HCT116 (cell line): ENCODE results near the gene CCSER1. TPM values are rescaled to one million over a fixed set of nuclear protein-coding genes. Genes with fewer than 3 reads are reported as not detected.
A peak's percentile ranks its signal among the peaks of the same experiment; 100 is the strongest.

Source experiments
- ATAC-seq: fragments of 200-7000 bp; cut with Tn5 transposase; 2 replicates; pipeline ENCODE4 v1.9.1; 2020; ENCODE audit warnings: mild to moderate bottlenecking, moderate library complexity
- BruUV-seq: library from RNA; stranded (reverse); fragments of 400-500 nt; replicated peaks from 2 replicates; lab custom pipeline; 2021; lab: Mats Ljungman, UMichigan
- CTCF ChIA-PET: fragments of 300-600 bp; sonication (Branson Sonifier 250); formaldehyde crosslinking; loops from one replicate; lab custom pipeline; 2021; ENCODE audit warnings: antibody characterized with exemption; lab: Charles Lee
- POLR2A ChIA-PET: fragments of 300-600, 350-600 bp; sonication (Branson Sonifier 250); formaldehyde crosslinking; loops from one replicate; lab custom pipeline; 2021; ENCODE audit warnings: antibody characterized with exemption; lab: Charles Lee
- RAD21 ChIA-PET, 2 experiments: fragments of 300-600 bp; sonication (Branson Sonifier 250); formaldehyde crosslinking; loops; one replicate each; lab custom pipeline; 2023; ENCODE audit warnings: low total read pairs in 2 of 2; ENCODE audit not compliant: uncharacterized antibody in 2 of 2, unreplicated experiment in 2 of 2, low non-redundant PET in 1 of 2; lab: Charles Lee
- DNase-seq: peaks from one replicate; pipeline ENCODE4 v3.0.0-alpha.2; 2010; ENCODE audit warnings: low read depth, low spot score
- H2AFZ ChIP-seq: fragments of 200-600 bp; shearing (Covaris generic), sonication (generic); 2 replicates; pipeline ENCODE4 v1.6.1; 2017; ENCODE audit warnings: low read depth, mixed run types, mixed read lengths, antibody characterized with exemption, low read length; ENCODE audit not compliant: poor library complexity, severe bottlenecking
- H3K27ac ChIP-seq: 2 replicates; pipeline ENCODE4 v1.5.1; 2012; ENCODE audit warnings: low read depth, low read length
- H3K27me3 ChIP-seq: fragments of 200-600 bp; sonication (generic); 2 replicates; pipeline ENCODE4 v1.6.1; 2016; ENCODE audit warnings: mixed run types, low read length, mixed read lengths; ENCODE audit not compliant: insufficient read depth
- H3K36me3 ChIP-seq, 2 experiments: fragments of 200-500 bp in 1 of 2; fragments of 200-600 bp in 1 of 2; sonication (Bioruptor generic) in 1 of 2; sonication (generic) in 1 of 2; 2 replicates each; pipeline versions ENCODE4 v1.5.1 to v1.6.1; 2014 to 2016; ENCODE audit warnings: low read length in 2 of 2, inconsistent platforms in 1 of 2, mixed read lengths in 1 of 2, mixed run types in 1 of 2; ENCODE audit not compliant: insufficient read depth in 2 of 2, control insufficient read depth in 1 of 2
- H3K4me1 ChIP-seq, 2 experiments: fragments of 200-600 bp in 1 of 2; sonication (generic) in 1 of 2; 2 replicates each; pipeline versions ENCODE4 v1.5.1 to v1.6.1; 2012 to 2017; ENCODE audit warnings: low read length in 2 of 2, inconsistent platforms in 1 of 2, mild to moderate bottlenecking in 1 of 2, mixed read lengths in 1 of 2, mixed run types in 1 of 2, moderate library complexity in 1 of 2; ENCODE audit not compliant: insufficient read depth in 2 of 2, control insufficient read depth in 1 of 2
- H3K4me2 ChIP-seq: fragments of 200-600 bp; sonication (generic); 2 replicates; pipeline ENCODE4 v1.6.1; 2017; ENCODE audit warnings: mixed run types, low read length, mixed read lengths
- H3K4me3 ChIP-seq, 2 experiments: fragments of 200-600 bp in 1 of 2; sonication (generic) in 1 of 2; replicated peaks in 1 of 2; 2 replicates each; pipeline ENCODE4 v1.5.1; 2011 to 2016; ENCODE audit warnings: low read length in 2 of 2, control low read depth in 1 of 2, low read depth in 1 of 2, mild to moderate bottlenecking in 1 of 2, mixed read lengths in 1 of 2, mixed run types in 1 of 2
- H3K79me2 ChIP-seq: fragments of 200-600 bp; sonication (generic); 2 replicates; pipeline ENCODE4 v1.6.1; 2017; ENCODE audit warnings: mild to moderate bottlenecking, mixed run types, low read length, moderate library complexity, mixed read lengths; ENCODE audit not compliant: insufficient read depth
- H3K9ac ChIP-seq: fragments of 200-600 bp; sonication (generic); 2 replicates; pipeline ENCODE4 v1.6.1; 2016; ENCODE audit warnings: low read length, mixed read lengths
- H3K9me2 ChIP-seq: fragments of 200-600 bp; sonication (generic), shearing (Covaris generic); 2 replicates; pipeline ENCODE4 v1.6.1; 2017; ENCODE audit warnings: mixed run types, mild to moderate bottlenecking, moderate library complexity; ENCODE audit not compliant: insufficient read depth
- H3K9me3 ChIP-seq, 2 experiments: fragments of 200-500 bp in 1 of 2; fragments of 200-600 bp in 1 of 2; sonication (Bioruptor generic) in 1 of 2; sonication (generic) in 1 of 2; 2 replicates each; pipeline ENCODE4 v1.6.1; 2014 to 2017; ENCODE audit warnings: low read length in 2 of 2, mixed read lengths in 2 of 2, inconsistent platforms in 1 of 2, low read depth in 1 of 2, mild to moderate bottlenecking in 1 of 2, mixed run types in 1 of 2, moderate library complexity in 1 of 2; ENCODE audit not compliant: control insufficient read depth in 1 of 2, insufficient read depth in 1 of 2
- H4K20me1 ChIP-seq: fragments of 200-600 bp; sonication (generic), shearing (Covaris generic); 2 replicates; pipeline ENCODE4 v1.6.1; 2017; ENCODE audit warnings: mixed run types, mild to moderate bottlenecking, moderate library complexity; ENCODE audit not compliant: insufficient read depth
- CBX3 ChIP-seq: IDR thresholded peaks from 2 replicates; pipeline ENCODE4 v1.6.1; 2012; ENCODE audit warnings: low read depth
- CEBPB ChIP-seq: IDR thresholded peaks from 2 replicates; pipeline ENCODE4 v1.6.1; 2012; ENCODE audit warnings: low read depth
- EGR1 ChIP-seq: IDR thresholded peaks from 2 replicates; pipeline ENCODE4 v1.6.1; 2012; ENCODE audit warnings: low read depth
- ELF1 ChIP-seq: IDR thresholded peaks from 2 replicates; pipeline ENCODE4 v1.6.1; 2012; ENCODE audit warnings: low read depth, borderline replicate concordance
- EZH2phosphoT487 ChIP-seq: fragments of 200-600 bp; IDR thresholded peaks from 2 replicates; pipeline ENCODE4 v1.6.1; 2018; ENCODE audit warnings: antibody characterized with exemption, borderline replicate concordance
- FOSL1 ChIP-seq: IDR thresholded peaks from 2 replicates; pipeline ENCODE4 v1.6.1; 2012; ENCODE audit warnings: low read depth
- JUND ChIP-seq: IDR thresholded peaks from 2 replicates; pipeline ENCODE4 v1.6.1; 2012
- POLR2A ChIP-seq: IDR thresholded peaks from 2 replicates; pipeline ENCODE4 v1.7.0; 2011; ENCODE audit warnings: borderline replicate concordance; ENCODE audit not compliant: insufficient read depth, insufficient read length; ENCODE audit errors: extremely low read depth
- POLR2AphosphoS5 ChIP-seq: IDR thresholded peaks from 2 replicates; pipeline ENCODE4 v1.6.1; 2011; ENCODE audit warnings: mild to moderate bottlenecking, low read depth, low read length, moderate library complexity
- RAD21 ChIP-seq: IDR thresholded peaks from 2 replicates; pipeline ENCODE4 v1.6.1; 2012; ENCODE audit warnings: low read depth, mild to moderate bottlenecking
- SP1 ChIP-seq: IDR thresholded peaks from 2 replicates; pipeline ENCODE4 v1.6.1; 2012; ENCODE audit warnings: low read depth
- SRF ChIP-seq: IDR thresholded peaks from 2 replicates; pipeline ENCODE4 v1.6.1; 2012; ENCODE audit warnings: low read depth
- TCF7L2 ChIP-seq: IDR thresholded peaks from 2 replicates; pipeline ENCODE4 v1.7.0; 2011; ENCODE audit warnings: borderline replicate concordance, inconsistent platforms; ENCODE audit not compliant: insufficient read depth, insufficient read length; ENCODE audit errors: extremely low read depth
- YY1 ChIP-seq: IDR thresholded peaks from 2 replicates; pipeline ENCODE4 v1.6.1; 2011; ENCODE audit warnings: low read length, low read depth, moderate library complexity, mild to moderate bottlenecking; ENCODE audit not compliant: insufficient replicate concordance; ENCODE audit errors: extremely low read depth
- ZFX ChIP-seq: fragments of 450-650 bp; IDR thresholded peaks from 2 replicates; pipeline ENCODE4 v1.6.1; 2017
- ZNF274 ChIP-seq: fragments of 200-500 bp; sonication (Bioruptor generic); IDR thresholded peaks from 2 replicates; pipeline ENCODE4 v1.6.1; 2014; ENCODE audit warnings: mild to moderate bottlenecking, low read depth, low read length, inconsistent platforms
- intact Hi-C: fragments of 100-400 bp; cut with micrococcal nuclease; formaldehyde crosslinking; loops from 2 replicates; pipeline ENCODE4 v1.10.0; 2022
- total RNA-seq: library from RNA; stranded (reverse); gene quantifications from one replicate; pipeline ENCODE4 v1.2.1, GENCODE V29; 2021; ENCODE audit not compliant: unreplicated experiment
- TF ChIP-seq, protein P1 (sequence below), 3 experiments: fragments of 200-600 bp in 1 of 3; sonication (generic) in 1 of 3; IDR thresholded peaks in 2 of 3; conservative IDR thresholded peaks in 1 of 3; 2 replicates each; pipeline ENCODE4 v1.5.1; 2012 to 2017; ENCODE audit warnings: low read depth in 2 of 3, low read length in 2 of 3, antibody characterized with exemption in 1 of 3, borderline replicate concordance in 1 of 3, control low read depth in 1 of 3, mild to moderate bottlenecking in 1 of 3, mixed read lengths in 1 of 3, mixed run types in 1 of 3, moderate library complexity in 1 of 3; ENCODE audit not compliant: insufficient read depth in 1 of 3
- TF ChIP-seq, protein P2 (sequence below): IDR thresholded peaks from 2 replicates; pipeline ENCODE4 v1.6.1; 2012
- TF ChIP-seq, protein P3 (sequence below): IDR thresholded peaks from 2 replicates; pipeline ENCODE4 v1.6.1; 2012; ENCODE audit warnings: low read depth
- TF ChIP-seq, protein P4 (sequence below): IDR thresholded peaks from 2 replicates; pipeline ENCODE4 v1.6.1; 2011; ENCODE audit warnings: mild to moderate bottlenecking, low read length, moderate library complexity; ENCODE audit not compliant: insufficient replicate concordance; ENCODE audit errors: extremely low read depth

CCSER1 gene
- total RNA-seq, 1 experiment from 2014 or later = 6.7 TPM

DNA sequence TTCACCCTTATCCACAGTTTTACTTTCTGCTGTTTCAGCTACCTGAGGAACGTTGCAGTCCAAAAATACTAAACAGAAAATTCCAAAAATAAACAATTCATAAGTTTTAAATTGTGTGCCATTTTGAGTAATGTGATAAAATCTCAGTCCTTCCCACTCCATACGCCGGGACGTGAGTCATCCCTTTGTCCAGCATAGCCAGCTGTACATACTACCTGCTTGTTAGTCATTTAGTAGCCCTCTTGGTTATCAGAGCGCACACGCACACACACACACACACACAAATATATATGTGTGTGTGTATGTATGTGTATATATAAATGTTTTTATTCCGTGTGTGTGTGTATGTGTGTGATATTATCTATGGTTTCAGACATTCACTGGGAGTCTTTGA, 4.8 kb upstream of the CCSER1 start (continued):
- TF ChIP-seq ELF1 = no peak
- peak; percentile 47 for TF ChIP-seq JUND
- TF ChIP-seq SRF = no peak

DNA sequence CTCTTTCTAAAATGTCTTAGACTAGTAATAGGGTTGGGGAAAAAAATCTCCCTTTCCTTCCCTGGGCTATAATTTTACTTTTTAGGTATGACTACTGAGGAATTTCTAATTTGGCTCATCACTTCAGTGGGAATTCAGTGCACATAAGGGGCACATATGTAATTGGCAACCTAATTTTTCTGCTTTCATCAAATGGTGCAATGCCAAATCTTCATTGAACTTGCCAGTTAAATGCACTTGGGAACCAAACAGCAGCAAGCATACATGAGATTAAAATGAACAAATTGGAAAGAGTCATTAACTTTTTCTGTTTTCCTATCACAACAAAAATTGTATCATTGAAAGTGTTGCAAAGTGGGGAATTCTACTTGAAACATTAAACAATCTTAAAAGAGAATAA, 2.9 kb upstream of the CCSER1 start:
- ChIA-PET CTCF (no interaction called here), POLR2A (no interaction called here), RAD21 (no interaction called here)
- DNase-seq = no peak
- no peak overlapping the region for H3K4me3 ChIP-seq
- H3K27me3 ChIP-seq = no peaks in the 10 kb centered on the region
- intact Hi-C loops = no loop called here
- H3K27ac ChIP-seq = no peak overlapping the region
- no peaks in the 10 kb centered on the region for H3K36me3 ChIP-seq
- peaks cover 4% of the 10 kb centered on the region; the same call in 1 of the 2 replicates for H3K79me2 ChIP-seq
- no peaks in the 10 kb centered on the region for H4K20me1 ChIP-seq
- no peak overlapping the region for H3K9ac ChIP-seq
- no TSS peak for BruUV-seq
- H3K4me2 ChIP-seq = no peak overlapping the region
- no peak overlapping the region for H2AFZ ChIP-seq
- no peak for ATAC-seq
- no peaks in the 10 kb centered on the region for H3K9me3 ChIP-seq
- no peaks in the 10 kb centered on the region for H3K9me2 ChIP-seq
- peaks cover under 1 to 21% of the 10 kb centered on the region in 2 experiments; a peak in 3 of 4 replicates for H3K4me1 ChIP-seq
- no peak for TF ChIP-seq POLR2AphosphoS5
- TF ChIP-seq, protein P1, sequence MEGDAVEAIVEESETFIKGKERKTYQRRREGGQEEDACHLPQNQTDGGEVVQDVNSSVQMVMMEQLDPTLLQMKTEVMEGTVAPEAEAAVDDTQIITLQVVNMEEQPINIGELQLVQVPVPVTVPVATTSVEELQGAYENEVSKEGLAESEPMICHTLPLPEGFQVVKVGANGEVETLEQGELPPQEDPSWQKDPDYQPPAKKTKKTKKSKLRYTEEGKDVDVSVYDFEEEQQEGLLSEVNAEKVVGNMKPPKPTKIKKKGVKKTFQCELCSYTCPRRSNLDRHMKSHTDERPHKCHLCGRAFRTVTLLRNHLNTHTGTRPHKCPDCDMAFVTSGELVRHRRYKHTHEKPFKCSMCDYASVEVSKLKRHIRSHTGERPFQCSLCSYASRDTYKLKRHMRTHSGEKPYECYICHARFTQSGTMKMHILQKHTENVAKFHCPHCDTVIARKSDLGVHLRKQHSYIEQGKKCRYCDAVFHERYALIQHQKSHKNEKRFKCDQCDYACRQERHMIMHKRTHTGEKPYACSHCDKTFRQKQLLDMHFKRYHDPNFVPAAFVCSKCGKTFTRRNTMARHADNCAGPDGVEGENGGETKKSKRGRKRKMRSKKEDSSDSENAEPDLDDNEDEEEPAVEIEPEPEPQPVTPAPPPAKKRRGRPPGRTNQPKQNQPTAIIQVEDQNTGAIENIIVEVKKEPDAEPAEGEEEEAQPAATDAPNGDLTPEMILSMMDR (IDR thresholded peaks at IDR 0.05 in 2 of 3, conservative IDR thresholded peaks at IDR 0.05 in 1 of 3; ENCODE audit: borderline replicate concordance in 1 of 3, insufficient read depth in 1 of 3, low read depth in 2 of 3, low read length in 2 of 3) = no peak
- TF ChIP-seq EZH2phosphoT487 = no peak
- no peak for TF ChIP-seq POLR2A
- no peak for TF ChIP-seq RAD21
- TF ChIP-seq FOSL1 = no peak
- TF ChIP-seq, protein P2, sequence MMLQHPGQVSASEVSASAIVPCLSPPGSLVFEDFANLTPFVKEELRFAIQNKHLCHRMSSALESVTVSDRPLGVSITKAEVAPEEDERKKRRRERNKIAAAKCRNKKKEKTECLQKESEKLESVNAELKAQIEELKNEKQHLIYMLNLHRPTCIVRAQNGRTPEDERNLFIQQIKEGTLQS = no peak
- TF ChIP-seq EGR1 = no peak
- TF ChIP-seq CEBPB = no peak
- no peak for TF ChIP-seq SP1
- no peak for TF ChIP-seq TCF7L2
- TF ChIP-seq ZNF274 = no peak
- TF ChIP-seq, protein P3, sequence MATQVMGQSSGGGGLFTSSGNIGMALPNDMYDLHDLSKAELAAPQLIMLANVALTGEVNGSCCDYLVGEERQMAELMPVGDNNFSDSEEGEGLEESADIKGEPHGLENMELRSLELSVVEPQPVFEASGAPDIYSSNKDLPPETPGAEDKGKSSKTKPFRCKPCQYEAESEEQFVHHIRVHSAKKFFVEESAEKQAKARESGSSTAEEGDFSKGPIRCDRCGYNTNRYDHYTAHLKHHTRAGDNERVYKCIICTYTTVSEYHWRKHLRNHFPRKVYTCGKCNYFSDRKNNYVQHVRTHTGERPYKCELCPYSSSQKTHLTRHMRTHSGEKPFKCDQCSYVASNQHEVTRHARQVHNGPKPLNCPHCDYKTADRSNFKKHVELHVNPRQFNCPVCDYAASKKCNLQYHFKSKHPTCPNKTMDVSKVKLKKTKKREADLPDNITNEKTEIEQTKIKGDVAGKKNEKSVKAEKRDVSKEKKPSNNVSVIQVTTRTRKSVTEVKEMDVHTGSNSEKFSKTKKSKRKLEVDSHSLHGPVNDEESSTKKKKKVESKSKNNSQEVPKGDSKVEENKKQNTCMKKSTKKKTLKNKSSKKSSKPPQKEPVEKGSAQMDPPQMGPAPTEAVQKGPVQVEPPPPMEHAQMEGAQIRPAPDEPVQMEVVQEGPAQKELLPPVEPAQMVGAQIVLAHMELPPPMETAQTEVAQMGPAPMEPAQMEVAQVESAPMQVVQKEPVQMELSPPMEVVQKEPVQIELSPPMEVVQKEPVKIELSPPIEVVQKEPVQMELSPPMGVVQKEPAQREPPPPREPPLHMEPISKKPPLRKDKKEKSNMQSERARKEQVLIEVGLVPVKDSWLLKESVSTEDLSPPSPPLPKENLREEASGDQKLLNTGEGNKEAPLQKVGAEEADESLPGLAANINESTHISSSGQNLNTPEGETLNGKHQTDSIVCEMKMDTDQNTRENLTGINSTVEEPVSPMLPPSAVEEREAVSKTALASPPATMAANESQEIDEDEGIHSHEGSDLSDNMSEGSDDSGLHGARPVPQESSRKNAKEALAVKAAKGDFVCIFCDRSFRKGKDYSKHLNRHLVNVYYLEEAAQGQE = no peak
- no peak for TF ChIP-seq YY1
- no peak for TF ChIP-seq JUND
- TF ChIP-seq CBX3 = no peak
- no peak for TF ChIP-seq ZFX
- no peak for TF ChIP-seq ELF1
- TF ChIP-seq, protein P4, sequence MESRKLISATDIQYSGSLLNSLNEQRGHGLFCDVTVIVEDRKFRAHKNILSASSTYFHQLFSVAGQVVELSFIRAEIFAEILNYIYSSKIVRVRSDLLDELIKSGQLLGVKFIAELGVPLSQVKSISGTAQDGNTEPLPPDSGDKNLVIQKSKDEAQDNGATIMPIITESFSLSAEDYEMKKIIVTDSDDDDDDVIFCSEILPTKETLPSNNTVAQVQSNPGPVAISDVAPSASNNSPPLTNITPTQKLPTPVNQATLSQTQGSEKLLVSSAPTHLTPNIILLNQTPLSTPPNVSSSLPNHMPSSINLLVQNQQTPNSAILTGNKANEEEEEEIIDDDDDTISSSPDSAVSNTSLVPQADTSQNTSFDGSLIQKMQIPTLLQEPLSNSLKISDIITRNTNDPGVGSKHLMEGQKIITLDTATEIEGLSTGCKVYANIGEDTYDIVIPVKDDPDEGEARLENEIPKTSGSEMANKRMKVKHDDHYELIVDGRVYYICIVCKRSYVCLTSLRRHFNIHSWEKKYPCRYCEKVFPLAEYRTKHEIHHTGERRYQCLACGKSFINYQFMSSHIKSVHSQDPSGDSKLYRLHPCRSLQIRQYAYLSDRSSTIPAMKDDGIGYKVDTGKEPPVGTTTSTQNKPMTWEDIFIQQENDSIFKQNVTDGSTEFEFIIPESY = no peak
